ENCODE measurements around the gene SUPT4H1.
"Not testable (repeated sequence)": the region's sequence is repeated elsewhere in the genome, so short reads cannot be mapped to it uniquely, and the experiment has no call there.

Gene SUPT4H1

DNA sequence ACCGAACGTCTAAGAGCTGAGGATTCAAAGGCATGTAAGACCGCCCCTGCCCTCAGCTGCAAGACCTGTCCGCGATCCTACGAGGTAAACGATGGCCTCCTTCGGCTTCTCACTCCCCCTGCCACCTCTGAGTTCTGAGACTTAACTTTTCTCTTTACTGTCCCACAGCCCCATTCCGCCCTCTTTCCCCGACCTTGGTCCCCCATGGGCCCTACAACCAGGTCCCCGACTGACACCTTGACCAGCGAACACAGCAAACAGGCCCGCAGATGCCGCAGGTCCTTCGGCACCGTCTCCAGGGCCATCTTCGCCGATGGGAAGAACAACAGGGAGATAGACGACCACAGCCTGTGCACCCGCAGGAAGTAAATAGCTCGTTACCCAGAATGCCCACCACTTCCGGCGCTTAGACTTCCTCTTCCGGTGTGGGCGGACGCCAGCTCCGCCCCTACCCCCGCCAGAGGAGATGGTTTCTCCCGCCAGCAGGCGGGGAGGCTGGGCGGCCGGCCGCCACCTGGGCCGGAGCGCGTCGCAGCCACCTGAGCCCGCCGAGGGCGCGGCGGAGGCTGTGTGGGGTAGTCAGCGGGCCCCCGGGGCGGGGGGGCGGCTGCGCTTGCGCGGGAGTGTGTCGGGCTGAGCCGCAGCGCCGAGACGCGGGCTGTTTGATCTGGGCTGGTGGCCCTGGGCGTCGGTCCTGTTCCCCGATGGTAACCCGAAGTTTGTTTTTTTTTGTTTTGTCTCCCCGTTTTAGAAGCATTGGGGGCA lies at the start of gene SUPT4H1:
SUPT4H1 (minus strand) TSS at position 371 of the 765 bp plus-strand sequence; CDS start at position 305, 66 bp downstream.
- DNase-seq (ENCODE audit: low spot score) = peak; percentile 94

- DNase-seq (ENCODE audit: low spot score) = no peak
These were observed 49.3 kb upstream of the SUPT4H1 start for GRCh38 chr17:58401287-58401686.

- DNase-seq (ENCODE audit: low spot score) = no peak
These were observed 48.8 kb upstream of the SUPT4H1 start for GRCh38 chr17:58400826-58401225.

GRCh38 chr17:58399974-58400373 lies 48.0 kb upstream of the SUPT4H1 start:
- no peak for DNase-seq (ENCODE audit: low spot score)

DNA sequence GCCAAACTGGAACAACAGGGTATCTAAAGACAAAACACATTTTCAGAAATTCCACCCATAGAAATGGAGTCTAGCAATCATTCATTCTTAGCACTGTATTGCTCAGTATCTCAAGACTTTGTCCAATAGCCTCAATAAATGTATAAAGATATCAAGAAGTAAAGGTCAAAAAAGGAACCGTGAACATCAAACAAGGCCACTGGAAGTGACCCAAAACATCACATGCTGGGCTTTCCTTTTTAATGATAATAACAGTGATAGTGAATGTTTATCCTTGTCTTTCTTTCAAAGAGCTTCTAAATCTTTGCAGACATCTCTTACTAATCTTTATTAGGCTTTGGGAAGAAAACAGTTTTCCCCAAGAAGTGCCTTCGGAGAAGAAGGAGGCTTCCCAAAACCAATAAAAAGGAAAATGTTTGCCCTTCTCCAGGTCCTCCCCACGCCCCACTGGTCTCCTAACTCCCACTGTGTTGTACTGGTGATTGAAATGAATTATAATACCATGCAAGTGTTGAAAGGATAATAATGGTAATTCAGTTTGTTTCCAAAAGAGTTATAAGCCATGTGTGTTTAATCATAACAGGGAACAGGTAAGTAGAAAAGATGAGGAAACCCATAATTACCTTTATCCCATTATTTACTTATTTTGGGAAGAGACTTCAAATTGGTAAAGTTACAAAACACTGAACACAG lies 46.7 kb upstream of the SUPT4H1 start:
- DNase-seq (ENCODE audit: low spot score) = no peak

- DNase-seq (ENCODE audit: low spot score) = not testable (repeated sequence)
These were observed 45.4 kb upstream of the SUPT4H1 start for GRCh38 chr17:58397421-58397820.

DNA sequence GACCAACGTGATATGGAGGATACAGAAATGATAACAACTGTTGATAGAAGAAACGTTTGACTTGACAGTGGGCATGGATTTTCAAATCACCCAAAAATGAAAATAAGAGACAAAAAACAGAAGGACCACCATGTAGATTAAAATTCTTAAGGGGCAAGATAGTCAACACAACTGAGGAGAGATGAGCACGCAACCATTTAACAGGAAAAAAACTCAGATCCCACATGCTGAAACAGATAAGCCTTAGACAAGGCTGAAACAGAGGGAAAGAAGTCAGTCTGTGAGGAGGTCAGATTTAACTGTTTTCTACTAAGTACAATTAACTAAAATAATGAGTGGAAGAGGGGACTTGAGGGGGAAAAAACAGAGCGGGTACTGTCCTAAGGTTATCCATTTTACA lies 44.2 kb upstream of the SUPT4H1 start:
- no peak for DNase-seq (ENCODE audit: low spot score)

- DNase-seq (ENCODE audit: low spot score) = no peak
These were observed 42.7 kb upstream of the SUPT4H1 start for GRCh38 chr17:58394534-58395223.

- no peak for DNase-seq (ENCODE audit: low spot score)
These were observed 39.4 kb upstream of the SUPT4H1 start for GRCh38 chr17:58391302-58391984.

DNA sequence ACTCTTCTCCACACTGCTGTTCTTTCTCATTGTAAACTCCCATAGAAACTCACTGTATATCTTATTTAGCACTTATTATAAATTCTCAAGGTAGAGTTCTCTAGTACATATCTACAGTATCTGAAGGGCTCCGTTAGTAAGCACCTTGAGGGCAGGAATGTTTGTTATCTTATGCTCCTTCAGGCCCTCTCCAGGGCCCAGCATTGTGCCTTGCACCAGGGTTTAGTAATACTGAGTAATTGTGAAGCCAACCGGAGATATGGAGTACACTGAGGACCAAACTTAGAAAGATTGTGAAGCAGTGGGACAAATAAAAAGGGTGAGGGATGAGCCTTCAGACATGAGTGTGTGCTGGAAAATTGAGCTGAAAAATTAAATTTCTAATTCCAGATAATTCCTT lies 38.9 kb upstream of the SUPT4H1 start:
- no peak for DNase-seq (ENCODE audit: low spot score)

DNA sequence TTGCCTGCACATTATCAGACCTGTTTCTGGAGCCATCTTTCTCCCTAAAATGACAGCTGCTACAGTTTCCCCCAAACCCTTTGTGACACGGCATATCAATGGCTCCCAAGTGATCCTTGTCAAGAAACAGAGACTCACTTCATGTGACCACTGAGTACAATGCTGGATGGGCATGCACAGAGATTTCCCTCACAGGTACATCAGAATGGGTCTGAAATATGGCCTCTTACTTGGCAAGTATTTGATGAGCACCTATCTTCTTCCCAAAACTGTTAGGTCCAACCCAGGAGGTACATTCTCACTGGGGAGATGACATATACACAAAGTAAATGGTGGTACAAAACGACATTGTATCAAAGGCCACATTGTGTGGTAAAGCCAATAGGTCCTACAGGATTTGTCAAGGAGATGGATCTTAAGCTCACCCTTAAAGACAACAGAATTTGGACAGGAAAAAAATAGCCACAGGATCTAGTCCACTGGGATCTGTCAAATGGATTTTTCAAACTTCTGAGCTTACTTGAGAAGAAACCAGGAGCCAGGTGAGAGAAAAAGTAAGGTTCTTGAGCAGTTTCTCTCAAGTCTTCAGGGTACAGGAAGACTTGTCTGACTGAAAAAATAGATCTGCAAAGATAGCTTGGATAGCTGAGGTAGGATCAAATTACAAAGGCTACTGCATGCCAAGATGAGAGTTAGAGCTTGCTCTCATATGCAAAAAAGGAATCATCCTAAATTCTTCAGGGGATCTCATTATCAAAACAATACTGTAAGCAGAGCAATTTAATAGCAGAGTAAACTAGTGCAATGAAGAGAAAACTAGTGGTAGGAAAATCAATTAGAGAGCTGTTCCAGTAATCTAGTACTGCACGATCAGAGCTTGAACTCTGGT lies 36.5 kb upstream of the SUPT4H1 start:
- DNase-seq (ENCODE audit: low spot score) = no peak

DNA sequence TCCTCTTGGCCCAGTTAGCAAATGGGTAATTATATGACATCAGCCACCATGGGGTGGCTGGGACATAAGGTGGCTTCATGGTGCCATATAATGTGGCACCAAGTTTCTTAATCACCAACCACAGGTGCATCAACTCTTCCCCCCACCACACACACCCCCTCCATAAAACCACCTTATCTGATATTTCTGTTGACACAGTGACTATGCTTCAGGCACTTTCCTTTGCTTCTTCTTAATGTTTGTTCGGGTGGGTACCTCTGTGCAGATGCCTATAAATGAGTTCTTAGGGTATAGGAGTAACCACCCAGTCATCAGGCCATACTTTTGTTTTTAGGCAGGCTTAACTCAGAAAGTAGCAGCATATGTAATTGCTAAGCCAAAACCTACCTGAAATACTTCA lies 35.8 kb upstream of the SUPT4H1 start:
- no peak for DNase-seq (ENCODE audit: low spot score)

- no peak for DNase-seq (ENCODE audit: low spot score)
These were observed 34.7 kb upstream of the SUPT4H1 start for GRCh38 chr17:58386708-58387107.

DNA sequence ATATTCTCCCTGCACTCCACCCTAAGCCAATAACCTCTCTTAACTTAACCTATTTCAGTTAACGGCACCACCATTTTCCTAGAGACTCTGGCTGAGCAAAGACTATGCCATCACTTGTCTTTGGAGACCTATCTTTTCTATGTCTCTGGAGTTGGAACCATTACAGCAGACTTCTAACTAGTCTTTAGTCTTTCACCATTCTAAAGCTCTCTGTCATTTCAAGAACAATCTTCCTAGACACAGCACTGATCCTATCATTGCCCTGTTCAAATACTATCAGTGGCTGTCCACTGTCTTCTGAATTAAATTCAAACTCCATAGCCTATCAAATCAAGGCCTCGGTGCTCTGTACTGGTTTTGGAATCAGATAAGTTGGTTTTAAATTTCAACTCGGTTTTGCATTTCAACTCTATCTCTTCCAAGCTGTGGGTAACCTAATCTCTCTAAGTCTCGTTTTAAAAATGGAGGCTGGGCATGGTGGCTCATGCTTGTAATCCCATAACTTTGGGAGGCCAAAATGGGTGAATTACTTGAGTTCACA lies 33.4 kb upstream of the SUPT4H1 start:
- DNase-seq (ENCODE audit: low spot score) = no peak

DNA sequence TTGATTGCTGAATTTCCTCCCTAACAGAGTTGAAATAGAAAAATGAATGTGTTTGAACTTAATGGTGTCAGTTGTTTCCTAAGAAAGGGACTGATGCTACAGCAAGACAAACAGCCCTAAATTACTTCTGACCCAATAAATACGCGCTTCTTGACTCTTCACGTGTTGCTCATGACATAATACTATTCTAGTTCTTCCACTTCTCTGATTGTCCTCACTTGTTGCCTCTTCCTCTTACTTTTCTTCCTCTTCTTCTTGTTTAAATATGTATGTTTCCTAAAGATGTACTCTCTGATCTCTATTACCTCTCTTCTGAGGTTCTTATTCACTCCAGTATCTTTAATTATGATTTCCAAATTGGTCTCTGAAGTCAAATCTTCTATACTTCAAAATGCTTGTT lies 32.9 kb upstream of the SUPT4H1 start:
- no peak for DNase-seq (ENCODE audit: low spot score)

- no peak for DNase-seq (ENCODE audit: low spot score)
These were observed 32.0 kb upstream of the SUPT4H1 start for GRCh38 chr17:58383892-58384462.

GRCh38 chr17:58382872-58383242 lies 30.9 kb upstream of the SUPT4H1 start:
- DNase-seq (ENCODE audit: low spot score) = no peak

DNA sequence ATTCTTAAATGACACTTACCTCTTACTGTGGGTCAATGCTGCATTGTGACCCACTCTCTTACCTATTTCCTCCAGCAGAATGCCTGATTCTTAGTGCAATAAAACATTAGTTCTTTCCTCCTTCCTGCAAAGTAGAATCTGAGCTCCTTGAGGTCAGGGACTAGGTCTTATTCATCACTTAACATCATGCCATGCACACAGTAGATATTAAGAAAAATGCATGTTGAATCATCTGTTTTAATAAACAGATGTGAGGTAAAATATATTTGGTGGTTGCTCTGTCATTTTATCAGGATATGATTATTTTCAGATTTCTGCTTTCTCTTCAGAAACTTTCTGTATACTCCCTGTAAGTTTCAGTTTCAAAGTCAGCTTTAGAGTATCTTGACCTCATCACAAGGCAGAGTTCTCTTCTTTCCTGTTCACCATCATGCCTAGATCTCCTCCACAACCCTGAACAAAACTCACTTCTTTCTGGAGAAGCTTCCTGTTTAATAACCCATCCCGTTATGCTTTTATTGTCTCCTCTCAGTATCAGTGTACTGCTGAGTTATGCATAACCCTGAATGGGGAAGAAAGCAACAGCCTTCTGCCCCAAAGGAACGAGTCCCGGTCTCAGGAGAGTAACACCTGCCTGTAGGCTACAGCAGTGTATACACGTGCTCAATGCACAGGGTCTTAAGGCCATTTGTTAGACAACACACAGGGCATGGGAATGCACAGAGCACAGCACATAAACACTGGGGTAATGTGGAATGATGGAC lies 30.3 kb upstream of the SUPT4H1 start:
- no peak for DNase-seq (ENCODE audit: low spot score)

DNA sequence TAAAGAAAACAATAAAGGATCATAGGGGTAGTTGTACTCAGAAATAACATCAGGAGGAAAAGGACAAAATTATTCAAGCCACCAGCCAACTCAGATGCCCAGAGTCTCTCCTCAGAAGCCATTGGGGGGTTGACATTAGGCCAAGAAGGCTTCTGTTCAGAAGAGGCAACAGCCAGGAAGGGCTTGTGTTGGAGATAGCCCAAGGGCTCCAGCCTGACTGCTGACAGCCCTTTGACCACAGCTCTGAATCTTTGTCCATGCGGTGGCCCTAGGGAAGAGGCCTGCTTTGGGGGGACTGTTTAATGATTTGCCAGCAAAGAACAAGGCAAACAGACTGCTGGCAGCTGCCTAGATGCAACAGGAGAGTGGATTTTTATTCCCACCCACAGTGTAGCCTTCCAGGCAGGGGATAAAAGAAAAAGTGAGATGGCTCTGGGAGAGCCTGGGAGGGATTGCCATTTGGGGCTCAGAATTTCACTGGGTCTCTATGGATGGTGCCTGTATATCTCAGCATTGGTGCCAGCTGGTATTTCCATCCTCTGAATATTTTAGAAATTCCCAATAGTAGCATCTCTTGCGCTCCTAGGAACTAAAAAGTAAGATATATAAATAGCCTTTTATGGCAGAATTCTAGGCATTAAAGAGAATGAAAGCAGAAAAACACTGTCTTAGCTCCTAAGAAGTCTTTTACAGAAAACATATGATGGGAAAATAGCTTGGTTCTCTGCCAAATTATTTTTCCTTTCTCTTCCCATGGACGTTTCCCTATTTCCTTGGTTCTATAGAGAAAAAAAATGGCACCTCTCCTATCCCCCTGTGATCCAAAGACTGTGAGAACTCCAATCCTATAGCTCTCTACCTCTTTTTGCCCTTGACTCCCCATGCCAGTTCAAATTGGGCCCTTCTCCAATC lies 29.4 kb upstream of the SUPT4H1 start:
- DNase-seq (ENCODE audit: low spot score) = no peak
